SK-N-MC (cell line): ENCODE results near the gene KMT2C.

Experiments
- DNase-seq: peaks from one replicate; pipeline ENCODE4 v3.0.0-alpha.2; 2011; ENCODE audit warnings: low read depth, low spot score
- H3K27ac ChIP-seq: fragments of 200-600 bp; sonication (generic); 2 replicates; pipeline ENCODE4 v1.5.1; 2016; ENCODE audit warnings: mixed run types
- H3K36me3 ChIP-seq: fragments of 200-600 bp; sonication (generic); 2 replicates; pipeline ENCODE4 v1.6.1; 2017; ENCODE audit warnings: antibody characterized with exemption, low read length, mixed read lengths; ENCODE audit not compliant: insufficient read depth
- H3K4me3 ChIP-seq: fragments of 200-600 bp; sonication (generic); 2 replicates; pipeline ENCODE4 v1.5.1; 2016
- H3K9ac ChIP-seq: fragments of 200-600 bp; sonication (generic); 2 replicates; pipeline ENCODE4 v1.8.0; 2017; ENCODE audit warnings: mixed run types, mixed read lengths; ENCODE audit not compliant: insufficient read length
- H3K9me3 ChIP-seq: fragments of 200-600 bp; sonication (generic); 2 replicates; pipeline ENCODE4 v1.6.1; 2017; ENCODE audit warnings: low read depth, mild to moderate bottlenecking, antibody characterized with exemption, low read length, moderate library complexity, mixed read lengths
- EZH2 ChIP-seq: fragments of 200-600 bp; sonication (generic); IDR thresholded peaks from one replicate; pipeline ENCODE4 v1.6.1; 2017; ENCODE audit warnings: antibody characterized with exemption
- FOXP2 ChIP-seq: optimal IDR thresholded peaks from 2 replicates; pipeline ENCODE3; 2011; ENCODE audit warnings: mild to moderate bottlenecking, moderate library complexity; ENCODE audit not compliant: insufficient read depth; ENCODE audit errors: extremely low read length, control extremely low read depth
- POLR2AphosphoS5 ChIP-seq: IDR thresholded peaks from 2 replicates; pipeline ENCODE4 v1.6.1; 2012; ENCODE audit warnings: mild to moderate bottlenecking, low read depth, low read length, borderline replicate concordance

Gene KMT2C

DNA sequence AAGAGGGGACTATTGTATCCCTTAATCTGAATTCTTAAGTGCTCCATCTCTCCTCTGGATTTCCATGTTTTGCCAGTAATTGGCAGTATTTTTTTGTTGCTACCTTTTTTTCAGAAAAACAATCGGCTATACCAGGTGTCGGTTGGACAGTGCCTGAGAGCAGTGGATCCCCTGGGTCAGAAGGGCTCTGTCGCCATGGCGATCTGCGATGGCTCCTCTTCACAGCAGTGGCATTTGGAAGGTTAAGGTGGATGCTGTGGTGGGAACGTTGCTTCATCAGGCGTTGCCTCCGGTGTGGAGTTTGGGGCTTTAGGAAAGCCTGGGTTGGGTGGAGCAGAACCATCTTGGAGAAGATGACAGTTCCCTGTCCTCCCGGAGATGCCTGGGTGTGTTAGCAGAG is 314.4 kb downstream of the KMT2C start:
- TF ChIP-seq POLR2AphosphoS5 (no peak), FOXP2 (no peak), EZH2 (no peak)
- no peak for DNase-seq

DNA sequence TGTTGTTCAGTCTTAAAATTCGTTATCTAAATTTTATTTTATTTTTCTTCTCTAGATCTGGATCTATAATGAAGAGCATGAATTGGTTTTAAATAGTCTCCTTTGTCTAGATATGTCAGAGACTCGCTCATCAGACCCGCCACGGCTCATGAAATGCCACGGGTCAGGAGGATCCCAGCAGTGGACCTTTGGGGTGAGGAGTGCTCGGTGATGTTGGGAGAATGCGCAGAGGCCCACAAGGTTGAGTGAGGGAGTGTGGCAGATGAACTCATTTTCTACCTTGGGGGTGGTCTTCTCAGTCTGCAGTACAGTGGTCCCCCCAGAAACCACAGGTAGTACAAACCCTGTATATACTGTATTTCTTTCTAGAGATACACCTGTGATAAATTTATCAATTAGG is 315.0 kb downstream of the KMT2C start:
- Histone ChIP-seq H3K27ac (no peak overlapping the region), H3K9ac (no peak overlapping the region), H3K9me3 (0 out of 2 replicates have a peak, but pooled peaks cover 6% of the 10 kb centered on the region), H3K36me3 (peaks cover 87% of the 10 kb centered on the region), H3K4me3 (no peak overlapping the region)
- TF ChIP-seq POLR2AphosphoS5, result no peak
- no peak for TF ChIP-seq EZH2
- TF ChIP-seq FOXP2, result no peak
- DNase-seq, result no peak

More for the DNA sequence above, 314.4 kb downstream of the KMT2C start:
- peaks cover 88% of the 10 kb centered on the region for H3K36me3 ChIP-seq
- no peak overlapping the region for H3K9ac ChIP-seq
- H3K9me3 ChIP-seq, result 0 out of 2 replicates have a peak, but pooled peaks cover 6% of the 10 kb centered on the region
- H3K27ac ChIP-seq, result no peak overlapping the region
- H3K4me3 ChIP-seq, result no peak overlapping the region

DNA sequence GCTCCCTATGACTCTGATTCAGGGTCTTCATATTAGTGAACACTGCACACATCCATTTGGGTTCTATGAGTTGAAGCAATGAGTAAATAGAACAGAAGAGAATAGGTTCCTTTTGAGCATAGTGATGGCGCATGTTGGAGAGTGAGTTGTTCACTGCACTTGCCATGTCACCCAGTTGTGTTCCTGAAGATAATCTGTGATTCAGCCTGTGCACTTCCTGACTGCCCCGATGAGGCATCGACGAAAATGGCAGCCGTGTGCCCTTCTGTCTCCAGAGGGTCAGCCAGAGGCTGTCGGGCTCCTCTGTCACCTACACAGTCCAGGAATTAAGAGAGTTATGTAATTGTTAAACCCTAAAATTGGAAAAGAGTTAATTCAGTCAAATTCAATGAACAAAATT is 315.6 kb downstream of the KMT2C start:
- Histone ChIP-seq H3K36me3 (peaks cover 84% of the 10 kb centered on the region), H3K9me3 (0 out of 2 replicates have a peak, but pooled peaks cover 4% of the 10 kb centered on the region)
- no peak for TF ChIP-seq EZH2
- TF ChIP-seq FOXP2, result no peak
- TF ChIP-seq POLR2AphosphoS5, result no peak

DNA sequence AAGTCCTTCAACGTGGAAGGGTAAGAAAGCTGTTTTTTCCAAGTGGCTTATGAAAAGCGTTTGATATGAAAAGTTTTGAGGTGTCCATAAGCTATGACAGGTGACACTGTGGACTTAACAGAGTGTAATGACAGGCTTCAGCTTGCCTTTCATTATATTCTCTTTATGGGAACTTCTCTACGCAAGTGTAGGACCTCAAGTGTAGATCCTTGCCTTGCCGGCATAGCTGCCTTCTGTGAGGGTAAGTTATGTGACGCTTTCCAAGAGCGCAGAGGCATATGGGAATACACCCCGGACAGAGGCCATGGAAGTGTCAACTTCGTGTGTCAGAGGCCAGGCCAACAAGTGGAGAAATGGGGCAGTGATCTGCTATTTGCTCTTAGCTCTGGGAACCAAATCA is 318.4 kb downstream of the KMT2C start:
- Histone ChIP-seq H3K36me3 (peaks cover 75% of the 10 kb centered on the region), H3K27ac (no peak overlapping the region), H3K4me3 (no peak overlapping the region), H3K9ac (no peak overlapping the region), H3K9me3 (no peaks in the 10 kb centered on the region)
- no peak for TF ChIP-seq EZH2
- no peak for TF ChIP-seq POLR2AphosphoS5
- no peak for TF ChIP-seq FOXP2
- DNase-seq, result no peak

More for the DNA sequence above, 315.6 kb downstream of the KMT2C start:
- no peak for DNase-seq
- H3K4me3 ChIP-seq, result no peak overlapping the region
- H3K27ac ChIP-seq, result no peak overlapping the region
- no peak overlapping the region for H3K9ac ChIP-seq

DNA sequence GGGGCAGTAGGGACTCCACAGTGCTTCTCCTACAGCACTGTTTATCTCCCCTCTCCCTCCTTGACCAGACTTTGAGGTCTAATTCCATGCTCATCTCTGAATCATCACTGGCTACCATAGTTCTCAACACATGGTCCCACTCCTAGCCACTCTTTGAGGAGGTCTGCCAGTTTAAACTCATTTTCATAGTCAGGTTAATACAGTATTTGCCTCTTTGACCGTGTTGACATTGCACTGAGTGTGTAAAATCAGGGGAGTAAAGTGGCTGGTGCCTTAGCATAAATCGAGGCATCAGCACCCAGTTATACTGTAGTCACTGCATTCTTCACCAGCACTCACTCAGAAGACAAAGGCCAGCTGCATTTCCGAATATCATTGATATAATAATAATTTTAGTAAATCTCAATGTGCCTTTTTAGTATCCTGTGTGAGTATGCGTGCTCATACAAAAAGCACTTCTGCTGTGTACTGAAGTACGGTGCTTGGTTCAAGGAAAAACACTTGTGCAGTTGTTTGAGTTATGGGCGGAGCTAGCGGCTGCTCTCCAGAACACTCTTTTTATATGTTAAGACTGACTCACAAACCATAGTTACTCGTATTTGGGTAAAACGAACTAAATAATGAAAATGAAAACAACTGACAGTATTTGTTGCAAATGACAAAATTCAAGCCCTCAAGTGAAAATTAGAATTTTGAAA is 320.6 kb downstream of the KMT2C start:
- no peak overlapping the region for H3K9ac ChIP-seq
- peaks cover 58% of the 10 kb centered on the region for H3K36me3 ChIP-seq
- TF ChIP-seq FOXP2 (no peak), POLR2AphosphoS5 (no peak), EZH2 (no peak)
- no peaks in the 10 kb centered on the region for H3K9me3 ChIP-seq
- no peak for DNase-seq
- no peak overlapping the region for H3K27ac ChIP-seq
- no peak overlapping the region for H3K4me3 ChIP-seq

DNA sequence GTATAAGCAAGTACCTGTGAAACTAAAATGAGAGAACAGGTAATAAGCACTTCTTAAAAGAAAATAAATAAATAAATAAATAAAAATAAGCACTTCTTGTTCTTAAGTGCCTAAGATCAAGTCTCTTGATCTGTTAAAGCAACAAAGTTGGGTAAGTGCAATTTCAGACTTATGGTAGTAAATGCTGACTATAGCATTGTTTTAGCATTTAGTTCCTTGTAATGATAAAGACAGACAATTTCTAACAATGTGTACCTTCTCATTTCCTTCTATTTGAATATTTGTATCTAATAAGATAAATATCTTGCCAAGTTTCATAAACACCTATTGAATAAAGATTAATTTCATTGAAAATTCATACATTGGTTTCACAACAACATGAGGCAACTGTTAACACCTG is 323.0 kb downstream of the KMT2C start:
- no peak for DNase-seq
- Histone ChIP-seq H3K9ac (no peak overlapping the region), H3K4me3 (no peak overlapping the region), H3K9me3 (no peaks in the 10 kb centered on the region), H3K27ac (no peak overlapping the region), H3K36me3 (peaks cover 40% of the 10 kb centered on the region)
- no peak for TF ChIP-seq EZH2
- TF ChIP-seq FOXP2, result no peak
- no peak for TF ChIP-seq POLR2AphosphoS5

DNA sequence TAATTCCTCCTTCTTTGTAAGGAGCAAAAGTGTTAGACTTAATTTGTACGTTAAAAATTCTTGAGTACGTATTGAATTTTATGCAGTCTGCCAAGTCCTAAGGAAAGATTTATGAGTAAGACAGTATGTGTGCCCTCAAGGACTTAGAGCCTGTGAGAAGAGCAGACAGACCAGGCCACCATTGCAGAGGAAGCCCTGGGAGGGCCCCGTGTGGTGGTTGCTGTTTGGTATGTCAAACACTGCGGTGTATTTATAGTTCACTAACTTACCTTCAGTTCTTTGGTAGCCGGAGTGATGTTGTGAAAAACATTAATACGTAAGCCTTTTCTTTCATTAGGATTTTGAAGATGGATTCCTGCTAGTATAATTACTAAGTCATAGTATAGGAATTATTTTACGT is 327.4 kb downstream of the KMT2C start:
- DNase-seq, result peak; percentile 34
- TF ChIP-seq FOXP2 (no peak), POLR2AphosphoS5 (no peak), EZH2 (no peak)

DNA sequence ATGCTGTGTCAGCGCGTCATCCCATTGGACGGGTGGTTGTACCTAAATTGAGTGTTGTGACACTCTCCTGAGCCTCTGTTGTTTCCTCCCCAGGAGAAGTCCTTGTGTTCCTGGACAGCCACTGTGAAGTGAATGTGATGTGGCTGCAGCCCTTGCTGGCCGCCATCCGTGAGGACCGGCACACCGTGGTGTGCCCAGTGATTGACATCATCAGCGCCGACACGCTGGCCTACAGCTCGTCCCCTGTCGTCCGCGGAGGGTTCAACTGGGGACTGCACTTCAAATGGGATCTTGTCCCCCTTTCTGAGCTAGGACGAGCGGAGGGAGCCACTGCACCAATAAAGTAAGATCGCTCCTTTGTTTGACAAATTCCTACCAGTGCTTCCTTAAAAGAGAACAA is 327.9 kb downstream of the KMT2C start:
- Histone ChIP-seq H3K9me3 (no peaks in the 10 kb centered on the region), H3K36me3 (peaks cover 16% of the 10 kb centered on the region)
- TF ChIP-seq POLR2AphosphoS5 (no peak), FOXP2 (no peak), EZH2 (no peak)

More for the DNA sequence above, 327.4 kb downstream of the KMT2C start:
- no peak overlapping the region for H3K9ac ChIP-seq
- H3K27ac ChIP-seq, result peak overlapping the region; percentile 65
- no peaks in the 10 kb centered on the region for H3K9me3 ChIP-seq
- no peak overlapping the region; the same call in 1 of the 2 replicates for H3K4me3 ChIP-seq
- H3K36me3 ChIP-seq, result peaks cover 16% of the 10 kb centered on the region

DNA sequence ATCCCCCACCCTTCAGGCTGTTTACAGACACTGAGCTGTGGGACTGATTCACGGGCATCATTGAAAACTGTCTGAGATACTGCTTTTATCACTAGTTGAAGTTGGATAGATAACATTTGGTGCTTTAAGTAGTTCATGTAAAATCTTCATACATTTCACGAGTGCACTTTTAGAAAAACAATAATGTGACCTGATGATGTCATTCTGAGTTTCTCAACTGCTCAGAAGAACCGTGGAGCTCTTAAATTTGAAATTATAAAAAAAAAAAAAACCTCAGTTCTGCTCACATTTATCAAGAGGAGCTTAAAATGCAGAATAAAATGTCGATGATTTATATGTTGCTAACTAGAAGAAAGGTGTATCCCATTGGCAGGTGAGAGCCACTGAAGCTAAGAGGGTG is 328.8 kb downstream of the KMT2C start:
- H3K9ac ChIP-seq, result no peak overlapping the region
- H3K36me3 ChIP-seq, result peaks cover 16% of the 10 kb centered on the region
- no peak for TF ChIP-seq EZH2
- TF ChIP-seq FOXP2, result no peak
- no peaks in the 10 kb centered on the region for H3K9me3 ChIP-seq
- no peak overlapping the region for H3K4me3 ChIP-seq
- no peak for DNase-seq
- no peak overlapping the region for H3K27ac ChIP-seq

More for the DNA sequence above, 327.9 kb downstream of the KMT2C start:
- Histone ChIP-seq H3K4me3 (no peak overlapping the region; the same call in 1 of the 2 replicates), H3K9ac (no peak overlapping the region), H3K27ac (peak overlapping the region; percentile 65)
- DNase-seq, result no peak
